ENCODE measurements around the gene ABL1.

The ABL1 gene

GRCh38 chr9:130933114-130934046, 98.3 kb downstream of the ABL1 start:
- TF ChIP-seq CTCF (IDR thresholded peaks at IDR 0.05; ENCODE audit: low read depth, low read length), result no peak
- no peak for DNase-seq (ENCODE audit: extremely low read depth, low read depth)

- no peak for DNase-seq (ENCODE audit: extremely low read depth, low read depth)
- no peak for TF ChIP-seq CTCF (IDR thresholded peaks at IDR 0.05; ENCODE audit: low read depth, low read length)
Measured at GRCh38 chr9:130934246-130934645, 99.2 kb downstream of the ABL1 start.

- no peak for DNase-seq (ENCODE audit: extremely low read depth, low read depth)
- TF ChIP-seq CTCF (IDR thresholded peaks at IDR 0.05; ENCODE audit: low read depth, low read length), result no peak
Measured at GRCh38 chr9:130934702-130935647, 99.9 kb downstream of the ABL1 start.

- DNase-seq (ENCODE audit: extremely low read depth, low read depth), result no peak
Measured at GRCh38 chr9:130935648-130936271, 100.7 kb downstream of the ABL1 start.

GRCh38 chr9:130936285-130937117, 101.4 kb downstream of the ABL1 start:
- no peak for TF ChIP-seq CTCF (IDR thresholded peaks at IDR 0.05; ENCODE audit: low read depth, low read length)
- DNase-seq (ENCODE audit: extremely low read depth, low read depth), result no peak

More at GRCh38 chr9:130935648-130936271, 100.7 kb downstream of the ABL1 start:
- no peak for TF ChIP-seq CTCF (IDR thresholded peaks at IDR 0.05; ENCODE audit: low read depth, low read length)

Measured in AG09319 (cell line).